Measurements from ENCODE around the gene PLCB3.

GRCh38 chr11:64283092-64283491 lies 31.8 kb downstream of the PLCB3 start:
- TF ChIP-seq POLR2AphosphoS5 (IDR thresholded peaks at IDR 0.05), result no peak
- no peak for TF ChIP-seq CTCF (IDR thresholded peaks at IDR 0.05; ENCODE audit: poor library complexity, severe bottlenecking)
- no peak for TF ChIP-seq TAF1 (IDR thresholded peaks at IDR 0.05; ENCODE audit: low read depth)
- TF ChIP-seq RAD21 (conservative IDR thresholded peaks at IDR 0.05), result no peak
- no peak for TF ChIP-seq SMC3 (conservative IDR thresholded peaks at IDR 0.05; ENCODE audit: poor library complexity)
- TF ChIP-seq EZH2 (IDR thresholded peaks at IDR 0.05; ENCODE audit: borderline replicate concordance, insufficient read depth, low read length, poor library complexity, severe bottlenecking), result no peak
